DND-41 (cell line): ENCODE measurements around the gene SPNS3.

ENCODE experiments used
- CTCF ChIP-seq: IDR thresholded peaks from 2 replicates; pipeline ENCODE4 v1.5.1; 2012; ENCODE audit warnings: borderline replicate concordance, low read length, moderate library complexity, mild to moderate bottlenecking; ENCODE audit not compliant: poor library complexity, severe bottlenecking; ENCODE audit errors: extremely low read depth
- EZH2 ChIP-seq: IDR thresholded peaks from 3 replicates; pipeline ENCODE4 v1.6.1; 2012; ENCODE audit warnings: borderline replicate concordance, low read depth, mild to moderate bottlenecking, moderate library complexity, low read length, inconsistent platforms; ENCODE audit not compliant: severe bottlenecking

GRCh38 chr17:4420692-4421131 is 13.0 kb upstream of the SPNS3 start:
- peak; percentile 97 for TF ChIP-seq CTCF
- TF ChIP-seq EZH2: no peak
